ENCODE results near the gene INCENP.

INCENP gene

GRCh38 chr11:62142921-62143320 is 19.1 kb downstream of the INCENP start:
- DNase-seq: no peak

DNA sequence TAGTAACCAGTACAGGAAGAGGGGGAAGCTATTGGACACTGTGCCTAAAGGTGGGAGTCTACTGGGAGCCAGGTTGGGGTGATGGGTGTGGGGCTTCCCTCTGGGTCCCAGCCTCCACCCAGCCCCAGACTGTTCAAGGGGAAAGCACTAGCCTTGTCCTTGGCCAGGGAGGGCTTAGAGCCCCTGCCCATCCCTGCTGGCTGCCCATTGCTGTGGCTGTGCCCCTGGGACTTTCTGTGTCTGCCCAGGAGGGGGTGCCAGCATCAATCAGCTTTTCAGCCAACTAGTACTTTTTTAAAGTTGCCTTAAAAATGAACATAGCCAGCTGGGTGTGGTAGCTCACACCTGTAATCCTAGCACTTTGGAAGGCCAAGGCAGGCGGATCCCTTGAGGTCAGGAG is 19.9 kb downstream of the INCENP start:
- DNase-seq: no peak

DNA sequence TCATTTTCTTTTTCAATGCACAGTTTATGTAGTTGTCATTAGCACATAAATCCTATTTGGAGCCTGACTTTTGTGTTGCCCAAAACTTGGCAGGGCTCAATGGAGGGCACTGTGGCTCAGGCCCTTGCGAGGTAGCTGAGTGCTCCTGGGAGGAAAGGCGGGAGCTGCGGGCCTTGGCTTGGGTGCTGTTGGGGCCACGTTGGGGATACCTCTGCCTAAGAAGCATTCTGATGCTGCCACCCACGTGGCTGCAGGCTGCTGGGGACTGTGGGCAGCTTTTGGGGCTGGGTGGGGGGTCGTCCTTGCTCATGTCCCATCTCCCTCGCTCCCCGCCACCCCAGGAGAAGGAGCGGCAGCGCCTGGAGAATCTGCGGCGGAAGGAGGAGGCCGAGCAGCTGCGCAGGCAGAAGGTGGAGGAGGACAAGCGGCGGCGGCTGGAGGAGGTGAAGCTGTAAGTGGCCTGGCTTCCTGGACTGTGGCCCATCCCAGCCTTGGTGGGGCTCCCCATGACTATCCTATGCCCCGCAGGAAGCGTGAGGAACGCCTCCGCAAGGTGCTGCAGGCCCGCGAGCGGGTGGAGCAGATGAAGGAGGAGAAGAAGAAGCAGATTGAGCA is 20.9 kb downstream of the INCENP start:
- DNase-seq: no peak

DNA sequence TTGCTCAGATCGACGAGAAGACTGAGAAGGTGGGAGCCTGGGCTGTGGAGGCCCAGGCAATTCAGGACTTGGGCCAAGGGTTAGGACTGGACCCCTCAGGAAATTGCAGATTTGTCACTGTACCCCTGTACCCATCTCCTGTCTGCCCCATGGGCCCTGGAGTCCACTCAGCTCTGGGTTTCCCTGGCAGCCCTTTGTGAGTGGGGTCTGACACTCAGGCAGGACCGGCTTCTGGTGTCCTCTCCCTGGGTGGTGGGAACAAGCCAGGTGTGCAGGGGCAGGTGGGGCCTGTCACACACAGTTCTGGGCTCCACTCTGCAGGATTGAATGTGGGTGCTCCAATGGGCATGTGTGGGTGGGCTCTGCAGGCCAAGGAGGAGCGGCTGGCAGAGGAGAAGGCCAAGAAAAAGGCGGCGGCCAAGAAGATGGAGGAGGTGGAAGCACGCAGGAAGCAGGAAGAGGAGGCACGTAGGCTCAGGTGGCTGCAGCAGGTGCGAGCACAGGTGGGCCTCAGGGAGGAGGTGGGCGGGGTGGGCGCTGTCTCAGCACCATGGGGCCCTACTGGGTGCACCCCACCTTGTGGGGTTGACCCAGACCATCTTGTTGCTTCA is 21.6 kb downstream of the INCENP start:
- DNase-seq: no peak

- DNase-seq: no peak
These were observed 22.8 kb downstream of the INCENP start for GRCh38 chr11:62146476-62147200.

- DNase-seq: no peak
These were observed 23.7 kb downstream of the INCENP start for GRCh38 chr11:62147545-62147944.

DNA sequence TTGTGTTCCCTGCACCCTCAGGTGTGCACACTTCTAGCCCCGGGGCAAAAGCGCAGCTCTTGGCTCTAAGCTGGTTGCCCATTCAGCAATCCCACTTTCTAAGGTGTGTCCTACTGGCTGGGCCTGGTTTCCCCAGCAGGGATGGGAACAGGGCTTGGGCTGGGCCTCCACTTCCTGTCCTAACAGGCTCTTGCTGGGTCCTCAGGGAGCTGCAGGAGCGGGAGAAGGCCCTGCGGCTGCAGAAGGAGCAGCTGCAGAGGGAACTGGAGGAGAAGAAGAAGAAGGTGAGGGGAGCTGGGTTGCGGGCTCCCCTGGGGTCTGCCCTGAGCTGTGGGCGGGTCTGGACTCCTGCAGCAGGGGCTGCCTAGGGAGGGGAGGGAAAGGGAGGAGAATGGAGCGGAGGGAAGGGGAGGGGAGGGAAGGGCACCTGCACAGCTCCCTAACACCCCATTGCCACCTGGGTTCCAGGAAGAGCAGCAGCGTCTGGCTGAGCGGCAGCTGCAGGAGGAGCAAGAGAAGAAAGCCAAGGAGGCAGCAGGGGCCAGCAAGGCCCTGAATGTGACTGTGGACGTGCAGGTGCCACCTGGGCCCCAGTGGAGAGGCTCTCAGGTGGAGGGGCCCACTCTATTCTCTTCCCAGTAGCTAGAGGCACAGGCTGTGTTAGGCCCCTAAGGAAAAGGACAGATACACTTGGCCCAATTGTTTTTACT is 24.6 kb downstream of the INCENP start:
- no peak for DNase-seq

GRCh38 chr11:62149986-62150886 is 26.4 kb downstream of the INCENP start:
- DNase-seq: no peak

DNA sequence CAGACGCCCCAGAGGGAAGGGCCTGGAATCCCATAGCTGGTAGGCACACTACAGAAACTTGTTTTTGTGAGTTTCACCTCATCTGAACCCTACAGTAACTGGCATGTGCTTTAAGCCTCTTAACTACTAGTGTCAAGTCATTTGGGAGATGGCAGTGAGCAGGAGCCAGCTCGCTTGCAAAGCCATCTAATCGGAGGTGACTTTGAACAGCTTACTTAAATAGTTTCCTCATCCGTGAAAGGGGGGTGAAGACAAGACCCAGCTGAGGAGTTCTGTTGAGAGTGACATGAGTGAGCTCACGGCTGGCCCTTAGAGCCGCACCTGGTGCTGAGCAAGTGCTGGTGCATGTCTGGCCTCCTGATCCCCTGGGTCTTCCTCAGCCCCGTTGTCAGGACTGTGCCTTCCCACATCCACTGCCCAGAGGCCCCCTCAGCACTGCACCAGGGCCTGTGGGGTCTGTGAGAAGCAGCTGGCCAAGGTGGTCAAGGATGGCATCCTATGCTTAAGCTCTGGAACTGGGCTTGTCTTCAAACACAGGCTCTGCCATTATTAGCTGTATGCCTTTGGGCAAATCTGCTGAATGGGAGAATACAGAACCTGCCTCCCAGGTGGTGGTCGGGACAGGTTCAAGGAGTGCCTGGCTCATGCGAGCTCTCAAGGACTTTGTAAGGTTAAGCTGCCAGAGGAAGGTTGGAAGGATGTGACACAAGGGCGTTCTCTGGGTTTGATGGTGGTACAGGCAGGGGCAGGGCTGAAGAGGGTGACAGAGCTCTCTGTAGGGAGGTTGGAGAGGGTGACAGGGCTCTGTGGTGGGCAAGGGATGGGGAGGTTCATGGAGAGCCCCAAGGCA is 27.3 kb downstream of the INCENP start:
- no peak for DNase-seq

- DNase-seq: no peak
These were observed 27.9 kb downstream of the INCENP start for GRCh38 chr11:62151737-62152102.

DNA sequence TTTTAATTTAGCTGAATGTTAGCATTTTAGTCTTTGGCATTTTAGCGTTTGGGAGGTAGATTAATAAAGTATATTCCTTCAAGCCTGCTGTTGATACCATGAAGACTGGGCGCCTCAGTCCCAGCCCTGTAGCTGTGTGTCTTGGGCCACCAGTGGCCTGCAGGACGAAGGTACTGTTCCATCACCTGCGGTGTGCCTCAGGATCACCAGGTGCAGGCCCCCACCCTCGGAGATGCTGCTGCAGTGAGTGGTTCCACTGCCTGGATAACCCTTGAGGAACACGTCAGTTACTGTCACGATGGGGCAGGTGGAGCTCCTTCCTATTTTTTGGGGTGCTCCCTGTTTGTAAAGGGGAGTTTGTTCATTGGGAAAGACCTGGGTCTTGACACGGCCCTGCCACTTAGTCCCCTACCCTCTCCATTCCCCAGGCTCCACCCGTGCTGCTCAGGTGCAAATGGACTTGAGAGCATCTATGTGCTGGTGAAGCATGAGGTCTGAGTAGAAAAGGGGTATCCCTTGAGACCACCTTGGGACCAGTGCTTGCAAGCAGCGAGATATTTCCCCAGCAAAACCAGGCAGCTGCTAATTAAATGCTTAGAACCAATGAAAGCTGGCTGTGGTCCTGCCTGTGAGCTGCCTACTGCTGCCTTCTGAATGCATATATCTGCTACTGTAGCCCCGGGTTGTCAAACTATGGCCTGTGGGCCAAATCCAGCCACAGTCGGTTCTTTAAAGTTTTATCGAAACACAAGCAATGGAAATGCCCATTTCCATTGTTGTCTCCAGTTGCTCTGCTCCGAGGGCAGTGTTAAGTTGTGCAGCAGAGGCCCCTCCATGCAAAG is 28.7 kb downstream of the INCENP start:
- no peak for DNase-seq

GRCh38 chr11:62153087-62153395 is 29.2 kb downstream of the INCENP start:
- no peak for DNase-seq

DNA sequence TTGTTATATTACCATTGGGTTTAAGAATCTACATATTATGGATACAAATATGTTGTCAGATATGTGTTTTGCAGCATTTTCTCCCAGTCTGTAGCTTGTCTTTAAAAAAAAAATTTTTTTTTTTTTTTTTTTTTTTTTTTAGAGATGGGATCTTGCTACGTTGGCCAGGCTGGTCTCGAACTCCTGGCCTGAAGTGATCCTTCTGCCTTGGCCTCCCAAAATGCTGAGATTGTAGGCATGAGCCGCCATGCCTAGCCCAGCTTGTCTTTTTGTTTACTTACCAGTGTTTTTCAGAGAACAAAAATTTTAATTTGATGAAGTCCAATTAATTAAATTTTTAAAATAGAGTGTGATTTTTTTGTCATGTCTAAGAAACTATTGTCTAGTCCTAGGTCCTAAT is 29.8 kb downstream of the INCENP start:
- no peak for DNase-seq

DNA sequence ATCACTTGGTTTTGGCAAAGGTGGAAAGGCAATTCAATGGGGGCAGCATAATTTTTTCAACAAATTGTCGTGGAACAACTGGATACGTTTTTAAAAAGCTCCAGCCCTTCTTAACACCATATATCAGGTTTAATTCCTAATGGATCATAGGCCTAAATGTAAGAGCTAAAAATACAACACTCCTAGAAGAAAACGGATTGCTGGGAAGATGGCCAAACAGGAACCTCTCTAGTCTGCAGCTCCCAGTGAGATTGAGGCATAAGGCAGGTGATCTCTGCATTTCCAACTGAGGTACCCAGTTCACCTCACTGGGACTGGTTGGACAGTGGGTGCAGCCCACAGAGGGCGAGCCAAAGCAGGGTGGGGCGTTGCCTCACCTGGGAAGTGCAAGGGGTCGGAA is 33.8 kb downstream of the INCENP start:
- no peak for DNase-seq

DNA sequence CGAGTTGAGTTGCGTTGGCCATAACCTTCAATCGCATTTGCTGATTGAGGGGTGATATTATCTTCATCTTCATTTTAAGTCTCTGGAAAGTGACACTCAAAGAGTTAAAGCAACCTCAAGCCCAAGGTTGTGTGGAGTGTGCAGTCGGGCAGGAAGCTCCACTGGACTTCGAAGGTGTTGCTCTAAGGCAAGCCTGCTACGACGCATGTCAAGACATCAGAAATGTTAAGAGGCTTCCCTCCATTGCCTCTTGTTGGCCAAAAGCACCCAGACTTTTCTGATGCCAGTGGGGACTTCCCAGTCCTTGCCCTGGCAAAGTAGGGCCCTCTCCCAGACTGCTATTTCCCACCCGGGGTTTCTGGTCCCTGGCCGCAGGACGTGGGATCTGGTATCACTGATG is 42.6 kb downstream of the INCENP start:
- DNase-seq: no peak

- no peak for DNase-seq
These were observed 45.6 kb downstream of the INCENP start for GRCh38 chr11:62169448-62169847.

- DNase-seq: no peak
These were observed 46.1 kb downstream of the INCENP start for GRCh38 chr11:62169935-62170334.

DNA sequence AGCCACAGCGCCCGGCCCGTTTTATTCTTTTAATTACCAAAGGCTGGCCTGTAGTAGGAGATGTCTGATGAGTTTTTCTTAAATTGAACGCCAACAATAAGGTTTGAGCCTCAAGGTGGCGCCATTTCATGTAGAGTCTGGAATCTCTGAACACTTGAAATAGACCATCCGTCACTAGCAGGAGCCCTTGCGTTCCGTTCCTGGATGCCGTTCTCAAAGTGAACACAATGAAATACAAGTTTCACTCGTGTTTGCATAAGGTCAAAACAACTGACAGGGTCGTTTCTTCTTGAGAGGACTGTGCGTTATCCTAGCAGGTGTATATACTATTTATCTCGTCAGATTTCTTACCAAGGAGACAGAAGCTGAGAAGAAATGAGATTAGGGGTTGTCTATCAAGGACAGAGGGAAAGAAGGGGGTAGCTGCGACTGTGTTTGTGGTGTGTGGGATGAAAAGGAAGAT is 47.5 kb downstream of the INCENP start:
- DNase-seq: peak; percentile 84 to 89

DNA sequence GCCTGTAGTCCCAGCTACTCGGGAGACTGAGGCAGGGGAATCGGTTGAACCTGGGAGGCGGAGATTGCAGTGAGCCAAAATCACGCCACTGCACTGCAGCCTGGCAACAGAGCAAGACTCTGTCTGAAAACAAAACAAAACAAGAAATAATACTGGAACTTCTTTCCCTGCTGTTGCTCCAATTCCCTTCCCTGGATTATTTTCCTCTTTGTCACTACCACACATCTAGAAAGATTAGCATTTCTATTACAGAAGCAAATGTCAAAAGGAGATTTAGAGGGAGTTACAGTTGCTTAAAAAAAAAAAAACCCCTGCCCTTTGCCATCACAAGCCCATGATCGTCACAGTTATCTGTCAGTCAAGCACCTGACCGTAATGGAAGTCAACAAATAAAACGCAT is 48.5 kb downstream of the INCENP start:
- no peak for DNase-seq

DNA sequence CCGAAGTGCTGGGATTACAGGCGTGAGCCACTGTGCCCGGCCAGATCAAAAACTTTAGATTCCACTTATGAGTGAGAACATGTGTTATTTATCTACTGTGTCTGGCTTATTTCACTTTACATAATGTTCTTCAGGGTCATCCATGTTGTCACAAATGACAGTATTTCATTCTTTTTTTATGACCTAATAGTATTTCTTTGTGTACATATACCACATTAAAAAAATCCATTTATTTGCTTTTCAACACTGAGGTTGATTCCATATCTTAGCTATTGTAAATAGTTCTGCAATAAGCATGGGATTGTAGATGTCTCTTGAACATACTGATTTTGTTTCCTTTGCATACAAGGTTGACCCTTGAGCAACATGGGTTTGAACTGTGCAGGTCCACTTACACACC is 53.0 kb downstream of the INCENP start:
- DNase-seq: no peak

GRCh38 chr11:62179995-62180394 is 56.2 kb downstream of the INCENP start:
- DNase-seq: no peak
